Measurements from ENCODE around the gene POTEB3.
"Not testable (repeated sequence)": the region's sequence is repeated elsewhere in the genome, so short reads cannot be mapped to it uniquely, and the experiment has no call there.

POTEB3 gene

GRCh38 chr15:21440399-21440798, at the start of gene POTEB3:
Gene POTEB3 (minus strand): TSS chr15:21440499. CDS start chr15:21440011, 488 bp downstream.
- not testable (repeated sequence) for DNase-seq

DNA sequence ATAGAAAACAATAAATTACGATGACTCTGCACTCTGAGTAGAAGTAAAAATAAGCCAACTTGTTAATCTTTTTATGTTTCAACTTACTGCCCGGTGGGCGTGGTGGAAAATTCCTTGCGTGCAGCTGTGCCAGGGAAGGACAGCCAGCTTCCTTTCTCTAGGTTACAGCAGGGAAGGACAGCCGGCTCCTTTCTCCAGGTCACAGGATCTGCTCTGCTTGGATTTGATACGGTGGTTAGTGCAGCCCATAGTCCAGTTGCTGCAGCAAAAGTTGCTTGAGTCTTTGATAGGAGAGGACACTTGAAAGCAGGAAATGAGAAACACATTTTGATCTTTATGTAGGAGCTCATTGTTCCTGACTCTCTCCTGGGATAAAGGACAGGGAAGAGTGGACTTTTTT, 13.4 kb upstream of the POTEB3 start:
- not testable (repeated sequence) for DNase-seq

DNA sequence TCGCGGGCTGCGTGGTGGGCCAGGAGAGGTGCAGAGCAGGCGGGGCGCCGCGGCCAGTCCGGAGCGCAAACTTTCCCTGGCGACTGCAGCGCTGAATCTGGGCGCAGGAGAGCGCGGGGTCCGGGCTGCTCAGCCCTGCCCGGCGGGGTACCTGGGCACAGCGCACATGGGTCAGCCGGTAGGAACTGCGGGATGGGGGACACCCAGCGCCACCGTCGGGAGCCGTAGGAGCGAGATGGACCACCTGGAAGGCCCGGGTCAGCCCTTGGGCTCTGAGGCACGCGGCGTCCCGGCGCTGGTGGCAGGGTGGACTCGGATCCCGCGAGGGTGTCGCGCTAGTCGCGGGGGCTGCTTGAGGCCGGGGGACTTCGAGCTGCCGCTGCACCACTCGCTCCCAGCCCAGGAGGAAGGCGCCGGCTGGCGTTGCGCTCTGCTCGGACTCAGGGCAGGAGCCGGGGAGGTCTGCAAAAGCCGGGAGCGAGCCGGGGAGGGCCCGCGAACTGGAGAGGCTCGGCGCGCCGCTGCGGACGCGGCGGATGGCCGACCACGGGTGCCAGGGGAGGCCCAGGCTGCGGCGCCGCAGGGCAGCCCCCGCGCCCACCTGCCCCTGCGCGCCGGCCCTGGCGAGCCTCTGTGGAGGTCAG, 11.7 kb upstream of the POTEB3 start:
- DNase-seq, result not testable (repeated sequence)

DNA sequence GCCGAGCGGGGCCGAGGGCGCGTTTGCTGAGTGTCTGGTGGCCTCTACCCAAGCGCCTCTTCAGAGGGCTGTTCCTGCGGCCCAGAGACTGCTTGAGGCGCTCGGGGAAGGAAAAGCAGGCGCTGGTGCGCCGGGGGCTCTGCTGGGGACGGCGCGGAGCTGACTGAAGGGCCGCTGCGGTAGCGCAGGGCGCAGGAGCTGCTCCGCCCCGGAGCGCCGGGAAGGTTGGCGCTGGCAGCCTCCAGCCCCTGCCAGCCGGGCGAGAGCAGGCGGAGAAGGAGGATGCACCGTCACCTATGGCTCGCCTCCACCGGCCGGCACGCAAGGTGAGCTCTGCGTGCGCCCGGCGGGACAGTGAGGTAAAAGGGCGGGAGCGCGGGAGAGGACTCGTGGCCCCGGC, 11.2 kb upstream of the POTEB3 start:
- not testable (repeated sequence) for DNase-seq

DNA sequence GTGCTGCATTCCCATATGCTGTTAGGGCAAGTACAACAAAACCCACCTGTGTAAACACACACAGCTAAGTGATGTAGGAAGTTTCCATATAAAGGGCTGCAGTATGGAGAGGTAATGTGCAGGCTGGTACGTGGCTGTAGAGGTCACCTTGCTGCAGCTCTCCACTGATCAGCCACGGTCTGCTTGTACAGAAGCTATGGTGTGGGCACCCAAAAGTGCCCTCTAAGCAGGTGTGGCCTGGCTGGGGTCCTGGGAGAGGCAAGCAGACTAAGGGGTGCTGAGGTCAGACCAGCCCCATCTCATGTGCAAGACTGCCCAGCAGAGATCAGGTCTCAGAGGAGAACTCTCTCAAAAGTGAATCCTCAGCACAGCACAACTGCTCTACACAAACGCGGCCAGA, 32.9 kb downstream of the POTEB3 start:
- DNase-seq, result not testable (repeated sequence)

GRCh38 chr15:21401531-21401930, 38.8 kb downstream of the POTEB3 start:
- not testable (repeated sequence) for DNase-seq

GRCh38 chr15:21399111-21399510, 41.2 kb downstream of the POTEB3 start:
- not testable (repeated sequence) for DNase-seq

- not testable (repeated sequence) for DNase-seq
These were observed 41.8 kb downstream of the POTEB3 start for GRCh38 chr15:21398511-21398910.

- DNase-seq, result not testable (repeated sequence)
These were observed 42.6 kb downstream of the POTEB3 start for GRCh38 chr15:21397656-21398055.

DNA sequence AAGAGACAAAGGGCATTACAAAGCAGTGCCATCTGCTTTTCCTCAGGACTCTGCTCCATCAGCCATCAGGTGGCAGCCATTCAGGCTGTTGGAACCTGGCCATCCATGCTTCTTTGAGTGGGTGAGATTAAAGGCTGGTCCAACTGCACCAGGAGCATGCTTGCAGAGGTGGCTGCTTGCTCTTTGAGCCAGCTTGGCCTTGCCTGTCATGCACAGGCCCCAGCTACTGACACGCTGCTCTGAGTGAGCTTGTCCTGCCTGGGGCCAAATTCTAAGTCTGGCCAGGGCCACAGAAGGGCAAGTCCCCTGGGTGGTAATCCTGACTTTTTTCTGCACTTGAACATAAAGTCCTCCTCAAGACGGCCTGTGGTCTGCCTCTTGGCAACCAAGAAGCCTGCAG, 43.1 kb downstream of the POTEB3 start:
- DNase-seq, result not testable (repeated sequence)

- not testable (repeated sequence) for DNase-seq
These were observed 54.3 kb downstream of the POTEB3 start for GRCh38 chr15:21385961-21386360.

GRCh38 chr15:21383866-21384485, 56.3 kb downstream of the POTEB3 start:
- not testable (repeated sequence) for DNase-seq

GRCh38 chr15:21373682-21374081, 66.6 kb downstream of the POTEB3 start:
- not testable (repeated sequence) for DNase-seq

GRCh38 chr15:21369177-21369576, 71.1 kb downstream of the POTEB3 start:
- DNase-seq, result not testable (repeated sequence)

- DNase-seq, result not testable (repeated sequence)
These were observed 71.7 kb downstream of the POTEB3 start for GRCh38 chr15:21368625-21369024.

Data from DMS 273 treated with DMSO at 0.1 percent for 48 hours (cell line).